ENCODE data around the gene IFNB1.

IFNB1 gene

GRCh38 chr9:21077781-21078180, at the start of gene IFNB1:
IFNB1 (minus strand) TSS chr9:21077942; CDS start chr9:21077869, 73 bp downstream.
- DNase-seq, result no peak

- DNase-seq, result no peak
Measured at GRCh38 chr9:21121595-21122251, 44.0 kb upstream of the IFNB1 start.

- DNase-seq, result no peak
Measured at GRCh38 chr9:21121079-21121478, 43.3 kb upstream of the IFNB1 start.

- no peak for DNase-seq
Measured at GRCh38 chr9:21119093-21119770, 41.5 kb upstream of the IFNB1 start.

- DNase-seq, result no peak
Measured at GRCh38 chr9:21114311-21114710, 36.6 kb upstream of the IFNB1 start.

GRCh38 chr9:21110708-21111576, 33.2 kb upstream of the IFNB1 start:
- DNase-seq, result no peak

- no peak for DNase-seq
Measured at GRCh38 chr9:21104787-21105186, 27.0 kb upstream of the IFNB1 start.

GRCh38 chr9:21102305-21102704, 24.6 kb upstream of the IFNB1 start:
- no peak for DNase-seq

GRCh38 chr9:21097817-21098216, 20.1 kb upstream of the IFNB1 start:
- DNase-seq, result no peak

- DNase-seq, result no peak
Measured at GRCh38 chr9:21096901-21097255, 19.1 kb upstream of the IFNB1 start.

GRCh38 chr9:21096172-21096900, 18.6 kb upstream of the IFNB1 start:
- DNase-seq, result no peak

GRCh38 chr9:21095561-21095960, 17.8 kb upstream of the IFNB1 start:
- DNase-seq, result no peak

- no peak for DNase-seq
Measured at GRCh38 chr9:21086538-21086937, 8.8 kb upstream of the IFNB1 start.

- DNase-seq, result no peak
Measured at GRCh38 chr9:21085005-21085404, 7.3 kb upstream of the IFNB1 start.

- no peak for DNase-seq
Measured at GRCh38 chr9:21084242-21084850, 6.6 kb upstream of the IFNB1 start.

GRCh38 chr9:21082671-21083070, 4.9 kb upstream of the IFNB1 start:
- DNase-seq, result no peak

- DNase-seq, result no peak
Measured at GRCh38 chr9:21081999-21082398, 4.3 kb upstream of the IFNB1 start.

GRCh38 chr9:21081451-21081850, 3.7 kb upstream of the IFNB1 start:
- DNase-seq, result no peak

GRCh38 chr9:21080793-21081192, 3.1 kb upstream of the IFNB1 start:
- no peak for DNase-seq

- no peak for DNase-seq
Measured at GRCh38 chr9:21078702-21079101, 960 bp upstream of the IFNB1 start.

- DNase-seq, result no peak
Measured at GRCh38 chr9:21075484-21075883, 2.3 kb downstream of the IFNB1 start.

- no peak for DNase-seq
Measured at GRCh38 chr9:21070906-21071305, 6.8 kb downstream of the IFNB1 start.

GRCh38 chr9:21070171-21070571, 7.6 kb downstream of the IFNB1 start:
- peak; percentile 56 for DNase-seq

Data from right forelimb (tissue), 1 donor.